Neural progenitor cell (in vitro differentiated cells): ENCODE measurements around the gene CRLF2.

Experiments
- EZH2 ChIP-seq: fragments of 200-600 bp; sonication (generic); IDR thresholded peaks from 2 replicates; pipeline ENCODE4 v1.6.1; 2017; ENCODE audit warnings: antibody characterized with exemption, mild to moderate bottlenecking, moderate library complexity
- EZH2phosphoT487 ChIP-seq: fragments of 200-600 bp; sonication (generic); IDR thresholded peaks from 2 replicates; pipeline ENCODE4 v1.6.1; 2017; ENCODE audit warnings: antibody characterized with exemption
- TF ChIP-seq, protein P1 (sequence below): fragments of 200-600 bp; sonication (generic); IDR thresholded peaks from 2 replicates; pipeline ENCODE4 v1.5.1; 2017; ENCODE audit warnings: antibody characterized with exemption, mild to moderate bottlenecking

DNA sequence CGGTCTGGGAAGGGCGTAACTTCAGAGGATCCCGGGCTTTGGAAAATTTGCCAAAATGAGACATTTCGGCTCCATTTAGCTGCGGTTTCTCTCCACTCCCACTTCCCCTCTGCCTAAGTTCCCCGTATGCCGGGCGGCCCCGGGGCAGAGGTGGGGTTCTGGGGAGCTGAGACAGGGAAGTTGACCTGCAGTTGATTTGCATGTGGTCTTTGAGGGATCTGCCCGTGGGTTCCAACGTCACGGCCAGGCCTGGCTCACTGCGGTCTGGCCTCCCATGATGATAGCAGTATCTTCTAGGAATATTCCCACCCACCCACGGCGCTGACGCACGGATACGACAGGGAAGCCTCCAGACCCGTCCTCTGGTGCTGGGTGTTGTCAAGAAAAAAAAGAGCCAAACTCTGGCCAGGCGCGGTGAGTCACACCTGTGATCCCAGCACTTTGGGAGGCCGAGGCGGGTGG lies 27.3 kb upstream of the CRLF2 start:
- TF ChIP-seq, protein P1, sequence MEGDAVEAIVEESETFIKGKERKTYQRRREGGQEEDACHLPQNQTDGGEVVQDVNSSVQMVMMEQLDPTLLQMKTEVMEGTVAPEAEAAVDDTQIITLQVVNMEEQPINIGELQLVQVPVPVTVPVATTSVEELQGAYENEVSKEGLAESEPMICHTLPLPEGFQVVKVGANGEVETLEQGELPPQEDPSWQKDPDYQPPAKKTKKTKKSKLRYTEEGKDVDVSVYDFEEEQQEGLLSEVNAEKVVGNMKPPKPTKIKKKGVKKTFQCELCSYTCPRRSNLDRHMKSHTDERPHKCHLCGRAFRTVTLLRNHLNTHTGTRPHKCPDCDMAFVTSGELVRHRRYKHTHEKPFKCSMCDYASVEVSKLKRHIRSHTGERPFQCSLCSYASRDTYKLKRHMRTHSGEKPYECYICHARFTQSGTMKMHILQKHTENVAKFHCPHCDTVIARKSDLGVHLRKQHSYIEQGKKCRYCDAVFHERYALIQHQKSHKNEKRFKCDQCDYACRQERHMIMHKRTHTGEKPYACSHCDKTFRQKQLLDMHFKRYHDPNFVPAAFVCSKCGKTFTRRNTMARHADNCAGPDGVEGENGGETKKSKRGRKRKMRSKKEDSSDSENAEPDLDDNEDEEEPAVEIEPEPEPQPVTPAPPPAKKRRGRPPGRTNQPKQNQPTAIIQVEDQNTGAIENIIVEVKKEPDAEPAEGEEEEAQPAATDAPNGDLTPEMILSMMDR = no peak
- no peak for TF ChIP-seq EZH2
- TF ChIP-seq EZH2phosphoT487 = no peak
